SU-DHL-6 (cell line): ENCODE measurements around the gene TECPR2.

Experiments used
- CTCF ChIP-seq: fragments of 200-600 bp; sonication (generic); IDR thresholded peaks from one replicate; pipeline ENCODE4 v1.5.1; 2017; ENCODE audit warnings: antibody characterized with exemption, mild to moderate bottlenecking, low read length, moderate library complexity; ENCODE audit not compliant: insufficient read depth, poor library complexity, severe bottlenecking
- EZH2phosphoT487 ChIP-seq: fragments of 200-600 bp; sonication (generic), shearing (Covaris generic); conservative IDR thresholded peaks from 2 replicates; pipeline ENCODE4 v1.6.1; 2018; ENCODE audit warnings: mild to moderate bottlenecking, antibody characterized with exemption, low read length, moderate library complexity, mixed read lengths

- TF ChIP-seq CTCF (no peak), EZH2phosphoT487 (no peak)
Measured at GRCh38 chr14:102450206-102451063, 87.7 kb downstream of the TECPR2 start.
